Retinal pigment epithelial cell (primary cell): ENCODE results near the gene IL2RG.

Experiments used
- DNase-seq: peaks from one replicate; pipeline ENCODE4 v3.0.0-alpha.2; 2010; ENCODE audit warnings: low read depth
- H3K4me3 ChIP-seq: 2 replicates; pipeline ENCODE4 v1.5.1; 2011; ENCODE audit warnings: mild to moderate bottlenecking, low read length, control low read depth, moderate library complexity
- CTCF ChIP-seq: conservative IDR thresholded peaks from 2 replicates; pipeline ENCODE4 v1.5.1; 2011; ENCODE audit warnings: low read depth, low read length, control low read depth, inconsistent platforms

The IL2RG gene

GRCh38 chrX:71109051-71109450 is 2.3 kb downstream of the IL2RG start:
- no peak for DNase-seq
- H3K4me3 ChIP-seq: no peak overlapping the region
- TF ChIP-seq CTCF: no peak

GRCh38 chrX:71107762-71108360 is 3.5 kb downstream of the IL2RG start:
- DNase-seq: no peak
- no peak for TF ChIP-seq CTCF
- H3K4me3 ChIP-seq: no peak overlapping the region

GRCh38 chrX:71107245-71107644 is 4.1 kb downstream of the IL2RG start:
- DNase-seq: no peak
- H3K4me3 ChIP-seq: no peak overlapping the region
- no peak for TF ChIP-seq CTCF

GRCh38 chrX:71106427-71106826 is 5.0 kb downstream of the IL2RG start, which contains the start of gene CXorf65:
Gene CXorf65, minus strand, starts transcription at chrX:71106740. Its CDS starts 184 bp downstream, at chrX:71106556.
- no peak for DNase-seq
- H3K4me3 ChIP-seq: no peak within 1 kb of the TSS
- TF ChIP-seq CTCF: no peak

GRCh38 chrX:71105628-71106027 is 5.7 kb downstream of the IL2RG start:
- H3K4me3 ChIP-seq: no peak overlapping the region
- DNase-seq: no peak
- TF ChIP-seq CTCF: no peak

GRCh38 chrX:71103110-71103983 is 8.0 kb downstream of the IL2RG start:
- no peak overlapping the region for H3K4me3 ChIP-seq
- no peak for DNase-seq
- no peak for TF ChIP-seq CTCF

- DNase-seq: no peak
- no peak overlapping the region for H3K4me3 ChIP-seq
- TF ChIP-seq CTCF: no peak
Measured at GRCh38 chrX:71102292-71102691, 9.1 kb downstream of the IL2RG start.
